OCI-LY1 (cell line): ENCODE data around the gene SNED1.

Source experiments
- CTCF ChIP-seq: fragments of 200-600 bp; sonication (generic), shearing (Covaris generic); IDR thresholded peaks from 2 replicates; pipeline ENCODE4 v1.5.1; 2017; ENCODE audit warnings: mild to moderate bottlenecking, antibody characterized with exemption, low read length, moderate library complexity, mixed read lengths
- EZH2 ChIP-seq: fragments of 200-600 bp; sonication (generic), shearing (Covaris generic); IDR thresholded peaks from 2 replicates; pipeline ENCODE4 v1.8.0; 2017; ENCODE audit warnings: borderline replicate concordance, mixed run types, mild to moderate bottlenecking, antibody characterized with exemption, low read length, moderate library complexity, mixed read lengths

- TF ChIP-seq CTCF: no peak
- TF ChIP-seq EZH2: no peak
Observed at GRCh38 chr2:240993446-240994170, 4.8 kb upstream of the SNED1 start.
